Activated gamma-delta T cell treated with anti-CD3 and anti-CD28 coated beads, Interleukin-2, amount 50 U/mL, for 16 hours (primary cell): Measurements from ENCODE around the gene CLEC20A.

Source experiments
- DNase-seq: peaks from one replicate; pipeline ENCODE4 v3.0.0-alpha.2; 2020; ENCODE audit warnings: low read depth

Gene CLEC20A

GRCh38 chr1:178496410-178497135 is at the start of gene CLEC20A:
CLEC20A (minus strand) TSS chr1:178496964; CDS start chr1:178496939, 25 bp downstream.
- DNase-seq: no peak

GRCh38 chr1:178544531-178544930 is 47.8 kb upstream of the CLEC20A start:
- DNase-seq: no peak

- DNase-seq: no peak
Measured at GRCh38 chr1:178543290-178543607, 46.5 kb upstream of the CLEC20A start.

- peak; percentile 80 for DNase-seq
Measured at GRCh38 chr1:178542554-178543289, 46.0 kb upstream of the CLEC20A start.

- peak; percentile 9 for DNase-seq
Measured at GRCh38 chr1:178541829-178542553, 45.2 kb upstream of the CLEC20A start.

GRCh38 chr1:178541379-178541778 is 44.6 kb upstream of the CLEC20A start:
- no peak for DNase-seq

- no peak for DNase-seq
Measured at GRCh38 chr1:178540646-178541045, 43.9 kb upstream of the CLEC20A start.

DNA sequence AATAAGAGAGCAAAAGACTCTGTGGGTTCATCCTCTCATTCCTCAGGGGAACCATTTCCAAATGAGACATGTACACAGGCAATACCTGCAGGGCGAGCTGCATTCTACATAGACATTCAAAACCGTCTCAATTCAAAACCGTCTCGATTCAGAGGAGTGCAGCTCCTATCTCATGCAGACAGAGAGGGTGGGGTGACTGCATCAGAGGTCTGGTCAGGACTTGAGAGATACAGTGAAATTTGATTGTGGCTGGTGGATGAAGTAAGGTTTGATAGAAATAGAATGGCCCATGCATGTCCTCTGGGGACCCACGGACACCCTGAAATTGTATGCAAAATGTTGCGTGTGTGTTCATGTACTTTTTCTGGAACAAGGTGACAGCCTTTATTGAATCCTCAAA is 43.4 kb upstream of the CLEC20A start:
- no peak for DNase-seq

DNA sequence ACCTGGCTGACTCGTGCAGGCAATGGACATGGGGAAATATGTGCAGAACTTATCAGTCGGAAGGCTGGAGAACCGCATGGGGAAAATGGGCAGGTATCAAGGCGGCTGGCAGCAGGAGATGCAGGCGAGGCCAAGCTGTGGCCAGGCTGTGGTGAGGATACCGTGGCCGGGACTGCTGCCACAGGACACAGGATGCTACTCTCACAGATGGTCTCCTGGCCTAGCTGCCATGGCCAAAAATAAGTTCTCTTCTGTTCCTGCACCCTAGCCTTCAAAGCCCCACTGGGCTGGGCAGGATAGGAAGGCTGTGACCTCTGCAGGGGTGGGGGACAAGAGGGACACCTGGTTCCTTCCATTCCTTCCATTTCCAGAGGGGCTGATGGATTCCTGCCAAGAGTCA is 42.5 kb upstream of the CLEC20A start:
- no peak for DNase-seq

GRCh38 chr1:178538192-178538916 is 41.6 kb upstream of the CLEC20A start:
- no peak for DNase-seq

DNA sequence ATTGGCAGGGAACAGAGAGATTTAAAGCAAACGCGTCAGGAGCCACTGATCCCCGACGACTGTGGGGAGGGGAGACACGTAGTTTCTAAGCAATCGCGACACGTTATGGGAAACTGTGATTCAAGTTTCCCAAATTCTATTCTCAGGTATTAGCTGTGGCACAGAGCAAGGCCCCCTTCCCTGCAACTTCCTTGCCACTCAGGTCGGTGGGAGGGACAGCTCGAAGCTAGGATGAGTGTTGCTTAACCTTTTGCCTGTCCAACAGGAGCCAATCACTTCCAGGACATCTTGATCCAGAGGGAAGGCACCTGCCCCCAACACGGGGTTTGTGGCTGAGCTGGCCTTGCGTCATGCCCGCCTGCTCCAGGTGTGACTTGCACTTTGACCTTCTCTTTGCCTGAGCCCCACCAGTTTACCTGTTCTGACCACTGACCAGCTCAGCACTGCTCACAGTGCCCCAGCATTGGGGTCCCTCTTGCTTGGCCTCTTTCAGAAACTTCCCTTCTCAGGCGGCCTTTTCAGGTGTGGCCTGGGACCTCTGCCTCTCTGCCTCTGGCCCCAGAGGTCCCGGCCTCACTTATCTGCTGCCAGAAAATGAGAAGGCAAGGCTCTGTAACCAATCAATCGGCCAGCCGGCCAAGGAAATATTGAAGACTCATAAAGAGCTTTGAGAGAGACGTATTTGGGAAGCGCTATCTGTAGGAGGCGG is 40.8 kb upstream of the CLEC20A start:
- no peak for DNase-seq

GRCh38 chr1:178536844-178537371 is 40.1 kb upstream of the CLEC20A start:
- no peak for DNase-seq

DNA sequence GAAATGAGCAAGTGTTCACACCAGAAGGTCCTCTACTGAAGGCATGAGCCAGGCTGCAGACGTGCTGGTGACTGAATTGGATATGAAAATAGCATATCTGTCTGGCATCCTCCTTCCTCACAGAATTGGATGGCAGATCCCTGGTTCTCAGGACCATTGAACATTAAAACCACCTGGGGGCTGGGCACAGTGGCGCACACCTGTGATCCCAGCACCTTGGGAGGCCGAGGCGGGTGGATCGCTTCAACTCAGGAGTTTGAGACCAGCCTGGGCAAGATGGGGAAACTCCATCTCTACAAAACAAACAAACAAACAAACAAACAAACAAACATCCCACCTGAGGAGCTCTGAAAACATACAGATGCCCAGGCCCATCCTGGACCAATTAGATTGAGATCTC is 39.6 kb upstream of the CLEC20A start:
- no peak for DNase-seq

GRCh38 chr1:178534137-178534868 is 37.5 kb upstream of the CLEC20A start:
- no peak for DNase-seq

DNA sequence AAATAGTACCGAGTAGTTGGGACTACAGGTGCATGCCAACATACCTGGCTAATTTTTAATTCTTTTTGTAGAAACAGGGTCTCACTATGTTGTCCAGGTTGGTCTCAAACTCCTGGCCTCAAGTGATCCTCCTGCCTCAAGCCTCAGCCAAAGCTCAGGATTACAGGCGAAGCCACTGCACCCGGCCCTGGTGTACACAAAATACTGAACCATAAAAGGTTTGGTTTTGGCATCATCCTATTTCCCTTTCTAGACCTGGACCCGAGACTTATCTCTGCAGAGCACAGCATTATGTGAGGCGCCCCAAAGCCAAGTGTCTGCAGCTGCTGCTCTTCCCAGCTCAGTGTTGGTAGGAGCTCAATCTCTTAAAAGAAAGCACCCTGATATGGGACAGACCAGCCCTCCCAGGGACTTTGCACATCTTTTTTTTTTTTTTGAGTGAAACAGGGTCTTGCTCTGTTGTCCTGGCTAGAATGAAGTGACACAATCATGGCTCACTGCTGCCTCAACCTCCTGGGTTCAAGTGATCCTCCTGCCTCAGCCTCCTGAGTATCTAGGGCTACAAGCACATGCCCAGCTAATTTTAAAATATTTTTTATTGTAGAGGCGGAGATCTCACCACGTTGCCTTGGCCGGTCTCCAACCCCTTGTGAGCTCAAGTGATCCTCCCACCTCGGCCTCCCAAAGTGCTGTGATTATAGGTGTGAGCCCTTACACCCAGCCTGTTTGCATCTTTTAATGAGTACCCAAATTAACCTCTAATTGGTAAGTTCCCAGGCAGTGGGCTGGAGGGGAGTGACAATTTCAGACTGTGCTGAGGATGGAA is 36.6 kb upstream of the CLEC20A start:
- DNase-seq: no peak

DNA sequence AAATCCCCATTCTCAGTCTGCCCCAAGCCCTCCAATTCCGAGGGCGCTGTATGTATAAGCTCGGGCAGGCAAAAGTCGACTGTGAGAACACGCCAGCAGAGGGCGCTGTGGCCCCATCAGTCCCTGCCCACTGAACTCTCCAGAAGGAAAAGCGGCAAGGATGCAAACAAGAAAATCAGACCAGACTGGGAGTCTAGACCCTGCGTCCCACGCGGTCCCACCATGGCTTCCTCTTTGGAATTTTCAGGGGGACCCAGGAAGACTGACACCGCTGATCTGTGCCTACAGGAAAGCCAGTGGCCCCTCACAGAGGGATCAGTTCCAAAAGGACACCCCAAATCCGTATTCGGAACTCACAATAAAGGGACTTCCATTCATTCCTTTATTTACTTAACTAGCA is 35.6 kb upstream of the CLEC20A start:
- peak; percentile 58 for DNase-seq

- DNase-seq: no peak
Measured at GRCh38 chr1:178531887-178532286, 35.1 kb upstream of the CLEC20A start.

GRCh38 chr1:178530502-178530901 is 33.7 kb upstream of the CLEC20A start:
- DNase-seq: no peak

DNA sequence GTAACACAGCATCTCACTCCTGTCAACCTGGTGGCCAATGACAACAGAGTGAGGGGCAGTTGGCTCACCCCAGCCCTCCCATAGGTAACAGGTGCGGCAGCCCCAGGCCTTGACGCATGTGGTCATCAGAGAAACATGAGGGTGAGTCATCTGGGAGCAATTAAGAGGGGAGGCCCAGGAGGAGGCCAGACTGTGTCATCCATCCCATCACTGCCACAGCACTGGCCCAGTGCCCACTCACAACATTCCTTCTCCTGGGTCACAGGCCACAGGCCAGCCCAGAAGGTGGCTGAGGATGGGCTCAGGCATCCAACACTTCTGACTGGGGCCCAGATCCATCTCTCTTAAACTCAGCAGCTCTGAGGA is 33.3 kb upstream of the CLEC20A start:
- no peak for DNase-seq
